Upper lobe of right lung (tissue), 1 donor: ENCODE data around the gene MC1R. TPM values are rescaled to one million over a fixed set of nuclear protein-coding genes. Genes with fewer than 3 reads are reported as not detected.
"Not testable (repeated sequence)": the region's sequence is repeated elsewhere in the genome, so short reads cannot be mapped to it uniquely, and the experiment has no call there.

Experiments used
- ATAC-seq: fragments of 200-7000 bp; cut with Tn5 transposase; one replicate; pipeline ENCODE4 v1.9.1; 2020; ENCODE audit warnings: mild to moderate bottlenecking, moderate library complexity
- DNase-seq: peaks from one replicate; pipeline ENCODE4 v3.0.0-alpha.2; 2020
- H3K27ac ChIP-seq: fragments of 200-600 bp; one replicate; pipeline ENCODE4 v1.8.0; 2022
- H3K27me3 ChIP-seq: fragments of 200-600 bp; one replicate; pipeline ENCODE4 v1.8.0; 2022; ENCODE audit warnings: mild to moderate bottlenecking
- H3K36me3 ChIP-seq: fragments of 200-600 bp; one replicate; pipeline ENCODE4 v1.8.0; 2022
- H3K4me1 ChIP-seq: fragments of 200-600 bp; one replicate; pipeline ENCODE4 v1.8.0; 2022
- H3K4me3 ChIP-seq: fragments of 200-600 bp; one replicate; pipeline ENCODE4 v1.8.0; 2022; ENCODE audit warnings: mild to moderate bottlenecking
- H3K9me3 ChIP-seq: fragments of 200-600 bp; one replicate; pipeline ENCODE4 v1.8.0; 2022
- intact Hi-C: fragments of 100-400 bp; cut with DNase I; formaldehyde crosslinking; loops from one replicate; pipeline ENCODE4 v1.11.0; 2022
- total RNA-seq: library from RNA; stranded (reverse); fragmentation: NEBNext Ultra II Directional; extraction: Animal tissue kit (Norgen Biotek cat#: 25700); gene quantifications from one replicate; pipeline ENCODE4 v1.2.1, GENCODE V29; 2021
- TF ChIP-seq, protein P1 (sequence below): fragments of 200-600 bp; IDR thresholded peaks from one replicate; pipeline ENCODE4 v1.8.0; 2022; ENCODE audit warnings: antibody characterized with exemption
- donor health status: DM: no; HTN: yes; CAD: no; lungs with severe emphysema.

MC1R gene
- total RNA-seq, 1 donor from 2014 or later, result 3.6 TPM

DNA sequence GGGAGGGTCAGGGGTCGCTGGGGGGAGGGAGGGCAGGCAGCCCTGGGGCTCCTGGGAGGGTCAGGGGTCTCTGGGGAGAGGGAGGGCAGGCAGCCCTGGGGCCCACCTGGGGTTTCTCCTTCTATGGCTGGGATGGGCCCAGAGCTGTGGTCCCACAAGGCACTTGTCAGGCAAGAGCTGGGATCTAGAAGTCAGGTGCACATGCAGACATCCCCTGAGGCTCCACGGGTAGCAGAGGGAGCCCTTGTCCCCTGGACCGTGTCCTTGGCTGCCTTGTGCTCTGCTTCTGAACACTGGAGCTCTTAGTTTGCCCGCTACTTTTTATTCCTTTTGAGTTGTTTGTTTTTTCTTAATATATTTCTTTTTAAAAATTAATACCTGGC is 6.3 kb downstream of the MC1R start:
- intact Hi-C loops, result no loop called here
- H3K27ac ChIP-seq, result no peak overlapping the region
- DNase-seq (no peak), ATAC-seq (no peak)
- no peaks in the 10 kb centered on the region for H3K36me3 ChIP-seq
- TF ChIP-seq, protein P1, sequence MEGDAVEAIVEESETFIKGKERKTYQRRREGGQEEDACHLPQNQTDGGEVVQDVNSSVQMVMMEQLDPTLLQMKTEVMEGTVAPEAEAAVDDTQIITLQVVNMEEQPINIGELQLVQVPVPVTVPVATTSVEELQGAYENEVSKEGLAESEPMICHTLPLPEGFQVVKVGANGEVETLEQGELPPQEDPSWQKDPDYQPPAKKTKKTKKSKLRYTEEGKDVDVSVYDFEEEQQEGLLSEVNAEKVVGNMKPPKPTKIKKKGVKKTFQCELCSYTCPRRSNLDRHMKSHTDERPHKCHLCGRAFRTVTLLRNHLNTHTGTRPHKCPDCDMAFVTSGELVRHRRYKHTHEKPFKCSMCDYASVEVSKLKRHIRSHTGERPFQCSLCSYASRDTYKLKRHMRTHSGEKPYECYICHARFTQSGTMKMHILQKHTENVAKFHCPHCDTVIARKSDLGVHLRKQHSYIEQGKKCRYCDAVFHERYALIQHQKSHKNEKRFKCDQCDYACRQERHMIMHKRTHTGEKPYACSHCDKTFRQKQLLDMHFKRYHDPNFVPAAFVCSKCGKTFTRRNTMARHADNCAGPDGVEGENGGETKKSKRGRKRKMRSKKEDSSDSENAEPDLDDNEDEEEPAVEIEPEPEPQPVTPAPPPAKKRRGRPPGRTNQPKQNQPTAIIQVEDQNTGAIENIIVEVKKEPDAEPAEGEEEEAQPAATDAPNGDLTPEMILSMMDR, result no peak
- H3K9me3 ChIP-seq, result no peaks in the 10 kb centered on the region
- no peak overlapping the region for H3K4me3 ChIP-seq
- H3K27me3 ChIP-seq, result peaks cover 49% of the 10 kb centered on the region
- H3K4me1 ChIP-seq, result peaks cover 38% of the 10 kb centered on the region

GRCh38 chr16:89925596-89926079 is 7.0 kb downstream of the MC1R start:
- Histone ChIP-seq H3K4me3 (peak overlapping the region; percentile 52), H3K36me3 (no peaks in the 10 kb centered on the region), H3K27me3 (peaks cover 49% of the 10 kb centered on the region), H3K27ac (no peak overlapping the region), H3K9me3 (no peaks in the 10 kb centered on the region), H3K4me1 (peaks cover 38% of the 10 kb centered on the region)
- ATAC-seq (no peak), DNase-seq (no peak)
- intact Hi-C loops, result no loop called here
- TF ChIP-seq, protein P1, result no peak

- DNase-seq (no peak), ATAC-seq (no peak)
- Histone ChIP-seq H3K9me3 (no peaks in the 10 kb centered on the region), H3K4me1 (peaks cover 3% of the 10 kb centered on the region), H3K4me3 (no peak overlapping the region), H3K27ac (no peak overlapping the region), H3K36me3 (no peaks in the 10 kb centered on the region), H3K27me3 (peaks cover 10% of the 10 kb centered on the region)
- TF ChIP-seq, protein P1, result no peak
- intact Hi-C loops, result no loop called here
Observed at GRCh38 chr16:89931305-89931896, 12.7 kb downstream of the MC1R start.

DNA sequence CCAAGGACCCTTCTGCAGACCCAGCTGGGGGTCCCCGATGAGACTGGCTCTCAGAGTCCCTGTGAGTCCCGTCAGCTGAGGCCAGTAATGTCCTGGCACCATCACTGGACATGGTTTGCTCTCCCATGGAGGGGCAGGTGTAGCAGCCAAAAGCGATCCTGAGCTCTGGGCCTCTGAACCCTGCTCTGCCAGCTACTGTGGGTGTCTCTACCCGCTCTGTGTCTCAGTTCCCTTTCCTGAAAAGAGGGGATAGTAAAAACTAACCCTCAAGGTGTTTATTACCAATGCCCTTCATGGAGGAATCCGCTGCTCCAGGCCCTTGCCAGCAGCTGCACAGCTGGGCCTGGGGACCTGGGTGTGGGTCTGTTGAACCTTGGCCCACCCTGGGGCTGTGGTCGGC is 13.3 kb downstream of the MC1R start:
- no peaks in the 10 kb centered on the region for H3K9me3 ChIP-seq
- no peaks in the 10 kb centered on the region for H3K36me3 ChIP-seq
- DNase-seq (no peak), ATAC-seq (no peak)
- intact Hi-C loops, result no loop called here
- no peak overlapping the region for H3K4me3 ChIP-seq
- H3K4me1 ChIP-seq, result no peaks in the 10 kb centered on the region
- no peak overlapping the region for H3K27ac ChIP-seq
- peaks cover 5% of the 10 kb centered on the region for H3K27me3 ChIP-seq
- TF ChIP-seq, protein P1, result no peak

GRCh38 chr16:89934019-89934418 is 15.4 kb downstream of the MC1R start:
- H3K36me3 ChIP-seq, H3K9me3 ChIP-seq, H3K27me3 ChIP-seq, DNase-seq, H3K4me3 ChIP-seq, H3K27ac ChIP-seq, H3K4me1 ChIP-seq, intact Hi-C loops, ATAC-seq: not testable (repeated sequence)

DNA sequence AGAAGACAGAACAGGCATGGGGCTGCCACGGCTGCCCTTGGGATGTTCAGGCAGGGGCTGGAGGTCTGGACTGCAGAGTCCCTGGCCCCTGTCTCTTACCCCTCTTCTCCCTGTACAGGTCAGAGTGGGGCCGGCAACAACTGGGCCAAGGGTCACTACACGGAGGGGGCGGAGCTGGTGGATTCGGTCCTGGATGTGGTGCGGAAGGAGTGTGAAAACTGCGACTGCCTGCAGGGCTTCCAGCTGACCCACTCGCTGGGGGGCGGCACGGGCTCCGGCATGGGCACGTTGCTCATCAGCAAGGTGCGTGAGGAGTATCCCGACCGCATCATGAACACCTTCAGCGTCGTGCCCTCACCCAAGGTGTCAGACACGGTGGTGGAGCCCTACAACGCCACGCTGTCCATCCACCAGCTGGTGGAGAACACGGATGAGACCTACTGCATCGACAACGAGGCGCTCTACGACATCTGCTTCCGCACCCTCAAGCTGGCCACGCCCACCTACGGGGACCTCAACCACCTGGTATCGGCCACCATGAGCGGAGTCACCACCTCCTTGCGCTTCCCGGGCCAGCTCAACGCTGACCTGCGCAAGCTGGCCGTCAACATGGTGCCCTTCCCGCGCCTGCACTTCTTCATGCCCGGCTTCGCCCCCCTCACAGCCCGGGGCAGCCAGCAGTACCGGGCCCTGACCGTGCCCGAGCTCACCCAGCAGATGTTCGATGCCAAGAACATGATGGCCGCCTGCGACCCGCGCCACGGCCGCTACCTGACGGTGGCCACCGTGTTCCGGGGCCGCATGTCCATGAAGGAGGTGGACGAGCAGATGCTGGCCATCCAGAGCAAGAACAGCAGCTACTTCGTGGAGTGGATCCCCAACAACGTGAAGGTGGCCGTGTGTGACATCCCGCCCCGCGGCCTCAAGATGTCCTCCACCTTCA is 16.2 kb downstream of the MC1R start:
- H3K4me3 ChIP-seq, result no peak overlapping the region
- intact Hi-C loops, result loop anchor here (5.0 kb wide), 1 partner anchor 178 kb away; no protein-coding TSS in a partner anchor
- TF ChIP-seq, protein P1, result no peak
- no peaks in the 10 kb centered on the region for H3K9me3 ChIP-seq
- no peaks in the 10 kb centered on the region for H3K36me3 ChIP-seq
- ATAC-seq (no peak), DNase-seq (no peak)
- H3K27ac ChIP-seq, result no peak overlapping the region
- H3K4me1 ChIP-seq, result no peaks in the 10 kb centered on the region
- no peaks in the 10 kb centered on the region for H3K27me3 ChIP-seq

DNA sequence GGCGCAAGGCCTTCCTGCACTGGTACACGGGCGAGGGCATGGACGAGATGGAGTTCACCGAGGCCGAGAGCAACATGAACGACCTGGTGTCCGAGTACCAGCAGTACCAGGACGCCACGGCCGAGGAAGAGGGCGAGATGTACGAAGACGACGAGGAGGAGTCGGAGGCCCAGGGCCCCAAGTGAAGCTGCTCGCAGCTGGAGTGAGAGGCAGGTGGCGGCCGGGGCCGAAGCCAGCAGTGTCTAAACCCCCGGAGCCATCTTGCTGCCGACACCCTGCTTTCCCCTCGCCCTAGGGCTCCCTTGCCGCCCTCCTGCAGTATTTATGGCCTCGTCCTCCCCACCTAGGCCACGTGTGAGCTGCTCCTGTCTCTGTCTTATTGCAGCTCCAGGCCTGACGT is 17.0 kb downstream of the MC1R start:
- not testable (repeated sequence) for ATAC-seq, H3K4me3 ChIP-seq, H3K36me3 ChIP-seq, H3K4me1 ChIP-seq, H3K27me3 ChIP-seq, DNase-seq, H3K27ac ChIP-seq, H3K9me3 ChIP-seq
- intact Hi-C loops, result loop anchor here (5.0 kb wide), 1 partner anchor 178 kb away; no protein-coding TSS in a partner anchor
